Omental fat pad (tissue), 4 donors: Measurements from ENCODE around the gene RBFOX1. TPM values are rescaled to one million over a fixed set of nuclear protein-coding genes. Genes with fewer than 3 reads are reported as not detected.

Source experiments
- ATAC-seq: fragments of 150-250 bp; one replicate; pipeline ENCODE4 v1.9.1; 2016; ENCODE audit warnings: mild to moderate bottlenecking, moderate library complexity; ENCODE audit not compliant: low FRiP score
- DNase-seq: peaks from one replicate; pipeline ENCODE4 v3.0.0-alpha.2; 2019; ENCODE audit warnings: low spot score
- CTCF ChIP-seq, 3 donors: fragments of 450-650 bp; IDR thresholded peaks; one replicate each; pipeline ENCODE4 v1.5.1; 2016 to 2017; ENCODE audit warnings: antibody characterized with exemption in 3 of 3, mild to moderate bottlenecking in 3 of 3, moderate library complexity in 2 of 3
- total RNA-seq, 4 donors: library from RNA; depleted of rRNA; stranded (reverse); fragments of >200 nt; gene quantifications; one replicate each; pipeline ENCODE4 v1.1.0, GENCODE V29; 2016

RBFOX1 gene
- total RNA-seq, 4 donors from 2014 or later: 0.24 to 2.9 (median 1.1) TPM; not detected in 1

GRCh38 chr16:7317982-7318381 lies 14.7 kb upstream of the RBFOX1 start:
- TF ChIP-seq CTCF (IDR thresholded peaks at IDR 0.05): no peak
- ATAC-seq (no peak), DNase-seq (no peak)

GRCh38 chr16:7318686-7319085 lies 14.0 kb upstream of the RBFOX1 start:
- ATAC-seq (no peak), DNase-seq (no peak)
- no peak for TF ChIP-seq CTCF (IDR thresholded peaks at IDR 0.05)

GRCh38 chr16:7319514-7319913 lies 13.1 kb upstream of the RBFOX1 start:
- ATAC-seq: no peak
- TF ChIP-seq CTCF (IDR thresholded peaks at IDR 0.05): no peak
- no peak for DNase-seq

- ATAC-seq: no peak
- DNase-seq: no peak
- TF ChIP-seq CTCF (IDR thresholded peaks at IDR 0.05): no peak
Measured at GRCh38 chr16:7321661-7322060, 11.0 kb upstream of the RBFOX1 start.

- TF ChIP-seq CTCF (IDR thresholded peaks at IDR 0.05): no peak
- no peak for ATAC-seq
- DNase-seq: no peak
Measured at GRCh38 chr16:7324321-7324720, 8.3 kb upstream of the RBFOX1 start.

- no peak for DNase-seq
- no peak for TF ChIP-seq CTCF (IDR thresholded peaks at IDR 0.05)
Measured at GRCh38 chr16:7325834-7326233, 6.8 kb upstream of the RBFOX1 start.

GRCh38 chr16:7330709-7331108 lies 1.9 kb upstream of the RBFOX1 start:
- TF ChIP-seq CTCF (IDR thresholded peaks at IDR 0.05): no peak
- DNase-seq (no peak), ATAC-seq (no peak)

More at GRCh38 chr16:7325834-7326233, 6.8 kb upstream of the RBFOX1 start:
- no peak for ATAC-seq
